ENCODE measurements around the gene SLC38A8. TPM values are rescaled to one million over a fixed set of nuclear protein-coding genes. Genes with fewer than 3 reads are reported as not detected.

The SLC38A8 gene
- polyA plus RNA-seq, 2 of the 4 experiments (the other 2 are of a cell fraction), result not detected

- WGBS (ENCODE audit: missing lambda C conversion rate), result 90% methylated on average over 18 of the region's 29 CpGs
- DNase-seq (ENCODE audit: low read depth in 1 of 2, low spot score in 1 of 2), result no peak
- H3K4me3 ChIP-seq, result no peak overlapping the region
- no peak for ATAC-seq
- TF ChIP-seq FOSL2 (IDR thresholded peaks at IDR 0.05) (no peak), FOSL2 (CRISPR knock-in tag; IDR thresholded peaks at IDR 0.05) (no peak), HMGXB4 (CRISPR knock-in tag; IDR thresholded peaks at IDR 0.05; ENCODE audit: borderline replicate concordance) (no peak), TP53 (CRISPR knock-in tag; IDR thresholded peaks at IDR 0.05) (no peak), SMC3 (IDR thresholded peaks at IDR 0.05) (no peak), RNF2 (IDR thresholded peaks at IDR 0.05; ENCODE audit: borderline replicate concordance, low read depth) (no peak), MYC (IDR thresholded peaks at IDR 0.05; ENCODE audit: borderline replicate concordance, low read length) (no peak), KDM1A (IDR thresholded peaks at IDR 0.05; ENCODE audit: low read depth) (no peak), CBX8 (IDR thresholded peaks at IDR 0.05) (no peak), CHD2 (IDR thresholded peaks at IDR 0.05; ENCODE audit: low read length, partially characterized antibody) (no peak), RAD21 (conservative IDR thresholded peaks at IDR 0.05 in 1 of 2, IDR thresholded peaks at IDR 0.05 in 1 of 2) (no peak), FOXS1 (CRISPR knock-in tag; IDR thresholded peaks at IDR 0.05) (no peak), BHLHE40 (IDR thresholded peaks at IDR 0.05; ENCODE audit: low read depth, low read length) (no peak), ZFP36 (IDR thresholded peaks at IDR 0.05; ENCODE audit: borderline replicate concordance, partially characterized antibody) (no peak), NFE2L2 (conservative IDR thresholded peaks at IDR 0.05; ENCODE audit: low read length) (no peak), PHF8 (IDR thresholded peaks at IDR 0.05; ENCODE audit: borderline replicate concordance, low read depth) (no peak), JUN (IDR thresholded peaks at IDR 0.05) (no peak), ZSCAN20 (CRISPR knock-in tag; IDR thresholded peaks at IDR 0.05) (no peak)
- no peak overlapping the region for H3K4me2 ChIP-seq
- CTCF ChIA-PET, result interaction anchor here (1.1 to 16.1 kb wide), 2 partner anchors 84 to 103 kb away, joined by 3 to 414 read pairs; no protein-coding TSS in a partner anchor
- no peaks in the 10 kb centered on the region for H3K9me3 ChIP-seq
- no peak overlapping the region for H3K27ac ChIP-seq
- peaks cover 13% of the 10 kb centered on the region for H3K4me1 ChIP-seq
- POLR2A ChIA-PET, result no interaction called here
- FAIRE-seq, result no peak
Measured at GRCh38 chr16:83960521-83961249, 81.9 kb downstream of the SLC38A8 start.

Small RNAs within 50 kb of the gene (small RNA-seq; reads per million reads assigned to genes)
- 0 to 2.1 (median 0) reads per million in 6 experiments for gene RNA5SP432

Other genes starting within 250 kb of the SLC38A8 start
- 236 and 280 TPM in 2 replicates for gene HSBP1, start 234.8 kb downstream of the SLC38A8 start, polyA plus RNA-seq (2011; rRNA removed)
- 185 to 206 TPM (median 190 TPM) in 3 replicates for gene HSBP1, start 234.8 kb downstream of the SLC38A8 start, polyA plus RNA-seq (2017; fragmentation: RNase III; extraction: RNeasy Plus Mini Kit Qiagen cat#74134 plus additional on column Dnase treatment)
- gene MLYCD, start 143.7 kb downstream of the SLC38A8 start, polyA plus RNA-seq (2011; rRNA removed), result 1.7 and 2.1 TPM in 2 replicates
- gene MLYCD, start 143.7 kb downstream of the SLC38A8 start, polyA plus RNA-seq (2017; fragmentation: RNase III; extraction: RNeasy Plus Mini Kit Qiagen cat#74134 plus additional on column Dnase treatment), result 1.1 to 1.4 TPM (median 1.3 TPM) in 3 replicates
- gene OSGIN1, start 89.6 kb downstream of the SLC38A8 start, polyA plus RNA-seq (2011; rRNA removed), result 23.9 and 25.9 TPM in 2 replicates
- 37.6 to 49.1 TPM (median 39.1 TPM) in 3 replicates for gene OSGIN1, start 89.6 kb downstream of the SLC38A8 start, polyA plus RNA-seq (2017; fragmentation: RNase III; extraction: RNeasy Plus Mini Kit Qiagen cat#74134 plus additional on column Dnase treatment)
- gene NECAB2, start 74.6 kb downstream of the SLC38A8 start, polyA plus RNA-seq (2011; rRNA removed), result 1.1 and 1.3 TPM in 2 replicates
- gene NECAB2, start 74.6 kb downstream of the SLC38A8 start, polyA plus RNA-seq (2017; fragmentation: RNase III; extraction: RNeasy Plus Mini Kit Qiagen cat#74134 plus additional on column Dnase treatment), result 1.4 to 2.6 TPM (median 2.4 TPM) in 3 replicates
- 76.7 and 88.4 TPM in 2 replicates for gene MBTPS1, start 74.1 kb upstream of the SLC38A8 start, polyA plus RNA-seq (2011; rRNA removed)
- gene MBTPS1, start 74.1 kb upstream of the SLC38A8 start, polyA plus RNA-seq (2017; fragmentation: RNase III; extraction: RNeasy Plus Mini Kit Qiagen cat#74134 plus additional on column Dnase treatment), result 47.5 to 52.8 TPM (median 50.3 TPM) in 3 replicates
- 24.9 and 25.6 TPM in 2 replicates for gene HSDL1, start 102.4 kb upstream of the SLC38A8 start, polyA plus RNA-seq (2011; rRNA removed)
- 14.7 to 18.3 TPM (median 17.9 TPM) in 3 replicates for gene HSDL1, start 102.4 kb upstream of the SLC38A8 start, polyA plus RNA-seq (2017; fragmentation: RNase III; extraction: RNeasy Plus Mini Kit Qiagen cat#74134 plus additional on column Dnase treatment)
- 0.07 and 0.13 TPM in 2 replicates for gene DNAAF1, start 102.5 kb upstream of the SLC38A8 start, polyA plus RNA-seq (2011; rRNA removed)
- gene DNAAF1, start 102.5 kb upstream of the SLC38A8 start, polyA plus RNA-seq (2017; fragmentation: RNase III; extraction: RNeasy Plus Mini Kit Qiagen cat#74134 plus additional on column Dnase treatment), result 0.14 to 0.31 TPM (median 0.21 TPM) in 3 replicates
- 13.2 and 17.8 TPM in 2 replicates for gene TAF1C, start 144.3 kb upstream of the SLC38A8 start, polyA plus RNA-seq (2011; rRNA removed)
- gene TAF1C, start 144.3 kb upstream of the SLC38A8 start, polyA plus RNA-seq (2017; fragmentation: RNase III; extraction: RNeasy Plus Mini Kit Qiagen cat#74134 plus additional on column Dnase treatment), result 32.8 to 41.2 TPM (median 38.6 TPM) in 3 replicates
- gene ADAD2, start 148.4 kb upstream of the SLC38A8 start, polyA plus RNA-seq (2011; rRNA removed), result not detected in 2 replicates
- not detected in 3 replicates for gene ADAD2, start 148.4 kb upstream of the SLC38A8 start, polyA plus RNA-seq (2017; fragmentation: RNase III; extraction: RNeasy Plus Mini Kit Qiagen cat#74134 plus additional on column Dnase treatment)
- not detected in 2 replicates for gene KCNG4, start 197.2 kb upstream of the SLC38A8 start, polyA plus RNA-seq (2011; rRNA removed)
- gene KCNG4, start 197.2 kb upstream of the SLC38A8 start, polyA plus RNA-seq (2017; fragmentation: RNase III; extraction: RNeasy Plus Mini Kit Qiagen cat#74134 plus additional on column Dnase treatment), result not detected in 3 replicates